ENCODE measurements around the gene TMEM244. TPM values are rescaled to one million over a fixed set of nuclear protein-coding genes. Genes with fewer than 3 reads are reported as not detected.

TMEM244 gene
- total and polyA plus RNA-seq, 2 donors (not counting 3 experiments of a cell fraction or from before 2014, with no cell fraction given) = not detected

- POLR2A ChIA-PET = no interaction called here
Observed at GRCh38 chr6:129902681-129903080, 41.6 kb upstream of the TMEM244 start.

More at GRCh38 chr6:129902681-129903080, 41.6 kb upstream of the TMEM244 start:
- intact Hi-C loops (cut with micrococcal nuclease) (no loop called here), dilution Hi-C loops (cut with MboI; ENCODE audit: extremely low pct_ligation_motif_present, low sequenced_read_pairs) (no loop called here)
- Histone ChIP-seq H3K9me3 (replicated peaks; ENCODE audit: control insufficient read depth, insufficient read depth, low read length) (no peaks in the 10 kb centered on the region), H2AFZ (ENCODE audit: low read depth, low read length) (no peak overlapping the region), H3K4me2 (ENCODE audit: insufficient read depth, low read length) (no peak overlapping the region), H3K4me3 (replicated peaks in 1 of 3; ENCODE audit: insufficient read depth in 1 of 3, low read depth in 1 of 3, low read length in 3 of 3) (no peak overlapping the region), H3K9ac (replicated peaks; ENCODE audit: extremely low read depth, insufficient read depth, low read length) (no peak overlapping the region), H4K20me1 (replicated peaks; ENCODE audit: control insufficient read depth, extremely low read depth, insufficient read depth, low read length) (no peaks in the 10 kb centered on the region), H3K27me3 (ENCODE audit: control insufficient read depth in 2 of 2, insufficient read depth in 2 of 2, low read length in 2 of 2) (no peaks in the 10 kb centered on the region), H3K27ac (ENCODE audit: insufficient read depth, low read depth, low read length) (no peak overlapping the region), H3K9me1 (replicated peaks; ENCODE audit: control insufficient read depth, extremely low read depth, insufficient read depth, low read length) (no peaks in the 10 kb centered on the region), H3K36me3 (ENCODE audit: control insufficient read depth in 2 of 2, extremely low read depth in 1 of 2, insufficient read depth in 2 of 2, low read length in 2 of 2) (no peaks in the 10 kb centered on the region), H3K4me1 (ENCODE audit: control insufficient read depth, extremely low read depth, insufficient read depth, low read length) (no peaks in the 10 kb centered on the region), H3K79me2 (ENCODE audit: control insufficient read depth, insufficient read depth, low read length) (no peaks in the 10 kb centered on the region)
- CTCF ChIA-PET = no interaction called here
- no peak for DNase-seq (ENCODE audit: low read depth, low spot score)
- no peak for FAIRE-seq
- BruUV-seq (replicated peaks) = no TSS peak
- TF ChIP-seq POLR2AphosphoS5 (IDR thresholded peaks at IDR 0.05; ENCODE audit: insufficient read depth, low read depth, low read length) (no peak), POLR2A (IDR thresholded peaks at IDR 0.05; ENCODE audit: low read depth, low read length) (no peak), CTCF (IDR thresholded peaks at IDR 0.05; ENCODE audit: extremely low read depth in 1 of 2, insufficient read depth in 1 of 2, low read depth in 1 of 2, low read length in 2 of 2) (no peak), JUN (IDR thresholded peaks at IDR 0.05; ENCODE audit: borderline replicate concordance, insufficient read depth, insufficient read length, low read depth) (no peak), FOS (IDR thresholded peaks at IDR 0.05; ENCODE audit: borderline replicate concordance, insufficient read depth, low read length) (no peak), GATA2 (IDR thresholded peaks at IDR 0.05; ENCODE audit: insufficient read depth, insufficient read length, low read depth, low read length) (no peak), MYC (IDR thresholded peaks at IDR 0.05; ENCODE audit: low read depth, low read length) (no peak), EZH2 (IDR thresholded peaks at IDR 0.05; ENCODE audit: borderline replicate concordance, low read depth, low read length, severe bottlenecking) (no peak), MAX (IDR thresholded peaks at IDR 0.05; ENCODE audit: insufficient read depth, insufficient read length) (no peak)

Measured in endothelial cell of umbilical vein (primary cell).